ENCODE measurements around the gene GRIP1. TPM values are rescaled to one million over a fixed set of nuclear protein-coding genes. Genes with fewer than 3 reads are reported as not detected.

The GRIP1 gene
- total RNA-seq, 2 experiments from 2014 or later = 0.61 to 1.9 TPM

GRCh38 chr12:66683822-66684221 is 4.9 kb upstream of the GRIP1 start:
- Mint-ChIP-seq H3K4me1 (no peaks in the 10 kb centered on the region), H3K36me3 (no peaks in the 10 kb centered on the region), H3K27ac (no peak overlapping the region), H3K9me3 (ENCODE audit: low read depth) (no peaks in the 10 kb centered on the region), H3K27me3 (peaks cover 25% of the 10 kb centered on the region), H3K4me3 (no peak overlapping the region)
- CTCF ChIA-PET = interaction anchor here (0.9 to 1.4 kb wide), 2 partner anchors 9 to 10 kb away, joined by 3 to 6 read pairs; no protein-coding TSS in a partner anchor
- DNase-seq = no peak
- no peak for ATAC-seq

- no peak overlapping the region for H3K27ac Mint-ChIP-seq
- DNase-seq (no peak), ATAC-seq (no peak)
- no peaks in the 10 kb centered on the region for H3K4me1 Mint-ChIP-seq
- H3K36me3 Mint-ChIP-seq = no peaks in the 10 kb centered on the region
- H3K9me3 Mint-ChIP-seq (ENCODE audit: low read depth) = no peaks in the 10 kb centered on the region
- CTCF ChIA-PET = interaction anchor here (0.9 to 1.4 kb wide), 2 partner anchors 10 to 11 kb away, joined by 3 to 6 read pairs; no protein-coding TSS in a partner anchor
- H3K4me3 Mint-ChIP-seq = no peak overlapping the region
- peaks cover 24% of the 10 kb centered on the region for H3K27me3 Mint-ChIP-seq
Observed at GRCh38 chr12:66683073-66683472, 4.2 kb upstream of the GRIP1 start.

- CTCF ChIA-PET = no interaction called here
- Mint-ChIP-seq H3K27me3 (peaks cover 25% of the 10 kb centered on the region), H3K4me3 (no peak overlapping the region), H3K4me1 (no peaks in the 10 kb centered on the region), H3K36me3 (no peaks in the 10 kb centered on the region), H3K27ac (no peak overlapping the region), H3K9me3 (ENCODE audit: low read depth) (no peaks in the 10 kb centered on the region)
- ATAC-seq (no peak), DNase-seq (no peak)
Observed at GRCh38 chr12:66679461-66680084, 697 bp upstream of the GRIP1 start.

GRCh38 chr12:66676241-66676640 is 2.6 kb downstream of the GRIP1 start:
- ATAC-seq (no peak), DNase-seq (no peak)
- H3K36me3 Mint-ChIP-seq = no peaks in the 10 kb centered on the region
- H3K4me1 Mint-ChIP-seq = no peaks in the 10 kb centered on the region
- peaks cover 19% of the 10 kb centered on the region for H3K27me3 Mint-ChIP-seq
- CTCF ChIA-PET = no interaction called here
- no peak overlapping the region for H3K4me3 Mint-ChIP-seq
- H3K9me3 Mint-ChIP-seq (ENCODE audit: low read depth) = no peaks in the 10 kb centered on the region
- H3K27ac Mint-ChIP-seq = no peak overlapping the region

GRCh38 chr12:66674495-66675122 is 4.3 kb downstream of the GRIP1 start:
- H3K27me3 Mint-ChIP-seq = peaks cover 16% of the 10 kb centered on the region

GRCh38 chr12:66669541-66669940 is 9.3 kb downstream of the GRIP1 start:
- no peak for ATAC-seq

More at GRCh38 chr12:66674495-66675122, 4.3 kb downstream of the GRIP1 start:
- DNase-seq = no peak
- no peak for ATAC-seq
- Mint-ChIP-seq H3K27ac (no peak overlapping the region), H3K9me3 (ENCODE audit: low read depth) (no peaks in the 10 kb centered on the region), H3K36me3 (peaks cover 1% of the 10 kb centered on the region), H3K4me3 (no peak overlapping the region), H3K4me1 (no peaks in the 10 kb centered on the region)
- CTCF ChIA-PET = no interaction called here

GRCh38 chr12:66668311-66668710 is 10.6 kb downstream of the GRIP1 start:
- ATAC-seq = no peak

More at GRCh38 chr12:66669541-66669940, 9.3 kb downstream of the GRIP1 start:
- H3K27me3 Mint-ChIP-seq = peaks cover 19% of the 10 kb centered on the region
- H3K4me1 Mint-ChIP-seq = no peaks in the 10 kb centered on the region
- H3K27ac Mint-ChIP-seq = no peak overlapping the region
- H3K4me3 Mint-ChIP-seq = no peak overlapping the region
- DNase-seq = no peak
- H3K9me3 Mint-ChIP-seq (ENCODE audit: low read depth) = no peaks in the 10 kb centered on the region
- CTCF ChIA-PET = no interaction called here
- peaks cover 1% of the 10 kb centered on the region for H3K36me3 Mint-ChIP-seq

GRCh38 chr12:66667906-66668305 is 11.0 kb downstream of the GRIP1 start:
- DNase-seq = no peak
- CTCF ChIA-PET = no interaction called here
- Mint-ChIP-seq H3K4me1 (no peaks in the 10 kb centered on the region), H3K36me3 (peaks cover 1% of the 10 kb centered on the region), H3K27ac (no peak overlapping the region), H3K27me3 (peaks cover 21% of the 10 kb centered on the region), H3K4me3 (no peak overlapping the region), H3K9me3 (ENCODE audit: low read depth) (no peaks in the 10 kb centered on the region)
- ATAC-seq = no peak

More at GRCh38 chr12:66668311-66668710, 10.6 kb downstream of the GRIP1 start:
- no peaks in the 10 kb centered on the region for H3K9me3 Mint-ChIP-seq (ENCODE audit: low read depth)
- H3K4me3 Mint-ChIP-seq = no peak overlapping the region
- no peak for DNase-seq
- no peaks in the 10 kb centered on the region for H3K4me1 Mint-ChIP-seq
- no peak overlapping the region for H3K27ac Mint-ChIP-seq
- peaks cover 21% of the 10 kb centered on the region for H3K27me3 Mint-ChIP-seq
- CTCF ChIA-PET = no interaction called here
- H3K36me3 Mint-ChIP-seq = peaks cover 1% of the 10 kb centered on the region

- no peaks in the 10 kb centered on the region for H3K9me3 Mint-ChIP-seq (ENCODE audit: low read depth)
- H3K27me3 Mint-ChIP-seq = peaks cover 23% of the 10 kb centered on the region
- no peak for ATAC-seq
- H3K4me3 Mint-ChIP-seq = no peak overlapping the region
- CTCF ChIA-PET = interaction anchor here (0.7 kb wide), 1 partner anchor 542 kb away, joined by 3 read pairs; no protein-coding TSS in a partner anchor
- no peak for DNase-seq
- H3K27ac Mint-ChIP-seq = no peak overlapping the region
- peaks cover 1% of the 10 kb centered on the region for H3K36me3 Mint-ChIP-seq
- H3K4me1 Mint-ChIP-seq = peaks cover under 1% of the 10 kb centered on the region
Observed at GRCh38 chr12:66666481-66666880, 12.4 kb downstream of the GRIP1 start.

GRCh38 chr12:66665435-66665985 is 13.4 kb downstream of the GRIP1 start:
- Mint-ChIP-seq H3K27me3 (peaks cover 23% of the 10 kb centered on the region), H3K36me3 (peaks cover 1% of the 10 kb centered on the region), H3K4me1 (peaks cover 2% of the 10 kb centered on the region), H3K9me3 (ENCODE audit: low read depth) (no peaks in the 10 kb centered on the region), H3K27ac (no peak overlapping the region), H3K4me3 (no peak overlapping the region)
- DNase-seq (no peak), ATAC-seq (no peak)
- CTCF ChIA-PET = no interaction called here

- Mint-ChIP-seq H3K27me3 (peaks cover 18% of the 10 kb centered on the region), H3K9me3 (ENCODE audit: low read depth) (no peaks in the 10 kb centered on the region), H3K4me1 (peaks cover 2% of the 10 kb centered on the region), H3K36me3 (no peaks in the 10 kb centered on the region), H3K4me3 (no peak overlapping the region), H3K27ac (no peak overlapping the region)
- ATAC-seq (no peak), DNase-seq (no peak)
- CTCF ChIA-PET = no interaction called here
Observed at GRCh38 chr12:66664076-66664475, 14.8 kb downstream of the GRIP1 start.

- Mint-ChIP-seq H3K4me1 (peaks cover 2% of the 10 kb centered on the region), H3K9me3 (ENCODE audit: low read depth) (no peaks in the 10 kb centered on the region), H3K36me3 (no peaks in the 10 kb centered on the region), H3K4me3 (no peak overlapping the region), H3K27ac (no peak overlapping the region), H3K27me3 (peaks cover 18% of the 10 kb centered on the region)
- CTCF ChIA-PET = no interaction called here
- no peak for ATAC-seq
- no peak for DNase-seq
Observed at GRCh38 chr12:66663611-66664010, 15.3 kb downstream of the GRIP1 start.

GRCh38 chr12:66662729-66663128 is 16.1 kb downstream of the GRIP1 start:
- Mint-ChIP-seq H3K27ac (no peak overlapping the region), H3K9me3 (ENCODE audit: low read depth) (no peaks in the 10 kb centered on the region), H3K27me3 (peaks cover 17% of the 10 kb centered on the region), H3K36me3 (no peaks in the 10 kb centered on the region), H3K4me1 (peaks cover 2% of the 10 kb centered on the region), H3K4me3 (no peak overlapping the region)
- DNase-seq = no peak
- no peak for ATAC-seq
- CTCF ChIA-PET = no interaction called here

GRCh38 chr12:66662179-66662578 is 16.7 kb downstream of the GRIP1 start:
- Mint-ChIP-seq H3K4me3 (no peak overlapping the region), H3K27me3 (peaks cover 21% of the 10 kb centered on the region), H3K9me3 (ENCODE audit: low read depth) (no peaks in the 10 kb centered on the region), H3K36me3 (no peaks in the 10 kb centered on the region), H3K4me1 (peaks cover 2% of the 10 kb centered on the region), H3K27ac (no peak overlapping the region)
- no peak for ATAC-seq
- DNase-seq = no peak
- CTCF ChIA-PET = no interaction called here
